ENCODE results near the gene HLF.

GRCh38 chr17:55242476-55242875, 22.3 kb upstream of the HLF start:
- no peak for TF ChIP-seq EZH2 (IDR thresholded peaks at IDR 0.05; ENCODE audit: low read depth)
- no peak for TF ChIP-seq CTCF (conservative IDR thresholded peaks at IDR 0.05)

Data from PC-9 (cell line).